GM23338 (cell line): Measurements from ENCODE around the gene LPP. TPM values are rescaled to one million over a fixed set of nuclear protein-coding genes. Genes with fewer than 3 reads are reported as not detected.

Experiments used
- ATAC-seq: fragments of 200-7000 bp; cut with Tn5 transposase; 3 replicates; pipeline ENCODE4 v1.9.1; 2020
- DNase-seq: peaks from one replicate; pipeline ENCODE4 v3.0.0-alpha.2; 2015; ENCODE audit warnings: low spot score
- H2AFZ ChIP-seq: fragments of 200-600 bp; sonication (generic); 2 replicates; pipeline ENCODE4 v1.8.0; 2016; ENCODE audit warnings: antibody characterized with exemption, mild to moderate bottlenecking, moderate library complexity
- H3F3A ChIP-seq: fragments of 200-600 bp; sonication (generic); replicated peaks from 2 replicates; pipeline ENCODE4 v1.8.0; 2017; ENCODE audit warnings: antibody characterized with exemption, mixed run types, low read depth
- H3K27ac ChIP-seq: fragments of 200-600 bp; sonication (generic); 2 replicates; pipeline ENCODE4 v1.6.1; 2016; ENCODE audit warnings: low read depth
- H3K27me3 ChIP-seq: fragments of 200-600 bp; sonication (generic); 2 replicates; pipeline ENCODE4 v1.8.0; 2016; ENCODE audit warnings: mild to moderate bottlenecking, mixed run types, moderate library complexity; ENCODE audit not compliant: insufficient read depth
- H3K36me3 ChIP-seq: fragments of 200-600 bp; sonication (generic); 2 replicates; pipeline ENCODE4 v1.8.0; 2016; ENCODE audit warnings: mild to moderate bottlenecking; ENCODE audit not compliant: insufficient read depth
- H3K4me1 ChIP-seq: fragments of 200-600 bp; sonication (generic); 2 replicates; pipeline ENCODE4 v1.8.0; 2016; ENCODE audit warnings: mild to moderate bottlenecking, moderate library complexity; ENCODE audit not compliant: insufficient read depth
- H3K4me2 ChIP-seq: fragments of 200-600 bp; sonication (generic); 2 replicates; pipeline ENCODE4 v1.7.1; 2017; ENCODE audit warnings: mixed run types
- H3K4me3 ChIP-seq: fragments of 200-600 bp; sonication (generic); 2 replicates; pipeline ENCODE4 v1.6.1; 2016; ENCODE audit warnings: mixed run types
- H3K79me2 ChIP-seq: fragments of 200-600 bp; sonication (generic); replicated peaks from 2 replicates; pipeline ENCODE4 v1.8.0; 2017; ENCODE audit warnings: mild to moderate bottlenecking; ENCODE audit not compliant: insufficient read depth
- H3K9me2 ChIP-seq: fragments of 200-600 bp; sonication (generic); 2 replicates; pipeline ENCODE4 v1.8.0; 2017; ENCODE audit not compliant: insufficient read depth
- H4K20me1 ChIP-seq: fragments of 200-600 bp; sonication (generic); replicated peaks from 2 replicates; pipeline ENCODE4 v1.8.0; 2017; ENCODE audit warnings: mild to moderate bottlenecking; ENCODE audit not compliant: insufficient read depth
- H3K27ac Mint-ChIP-seq: 2 replicates; pipeline ENCODE4 v1.8.0; 2020; ENCODE audit warnings: inconsistent platforms, mild to moderate bottlenecking, moderate library complexity, mixed read lengths
- H3K27me3 Mint-ChIP-seq: 3 replicates; pipeline ENCODE4 v1.8.0; 2022; ENCODE audit warnings: low read depth, mild to moderate bottlenecking, moderate library complexity, mixed read lengths, inconsistent platforms; ENCODE audit not compliant: insufficient read depth, poor library complexity
- H3K36me3 Mint-ChIP-seq: 3 replicates; pipeline ENCODE4 v1.8.0; 2021; ENCODE audit warnings: low read depth, mild to moderate bottlenecking, inconsistent platforms, moderate library complexity, mixed read lengths
- H3K4me1 Mint-ChIP-seq: 3 replicates; pipeline ENCODE4 v1.8.0; 2020; ENCODE audit warnings: mild to moderate bottlenecking, inconsistent platforms, mixed read lengths
- H3K4me3 Mint-ChIP-seq: 3 replicates; pipeline ENCODE4 v1.8.0; 2021; ENCODE audit warnings: moderate library complexity, mild to moderate bottlenecking, inconsistent platforms, mixed read lengths
- H3K9me3 Mint-ChIP-seq: 3 replicates; pipeline ENCODE4 v1.8.0; 2020; ENCODE audit warnings: moderate library complexity, mild to moderate bottlenecking, inconsistent platforms, mixed read lengths
- CREB1 ChIP-seq: fragments of 250-450 bp; sonication (Bioruptor Pico); IDR thresholded peaks from 2 replicates; pipeline ENCODE4 v1.5.0; 2020; ENCODE audit warnings: low read depth, mild to moderate bottlenecking, moderate library complexity
- EZH2 ChIP-seq: fragments of 200-600 bp; sonication (generic); IDR thresholded peaks from one replicate; pipeline ENCODE4 v1.8.0; 2017; ENCODE audit warnings: antibody characterized with exemption, mild to moderate bottlenecking, low read depth; ENCODE audit not compliant: unreplicated experiment
- EZH2phosphoT487 ChIP-seq: fragments of 200-600 bp; sonication (generic); IDR thresholded peaks from one replicate; pipeline ENCODE4 v1.8.1; 2018; ENCODE audit warnings: antibody characterized with exemption; ENCODE audit not compliant: unreplicated experiment
- JUNB ChIP-seq: IDR thresholded peaks from one replicate; pipeline ENCODE4 v1.6.1; 2016; ENCODE audit warnings: antibody characterized with exemption; ENCODE audit not compliant: unreplicated experiment
- NANOG ChIP-seq: IDR thresholded peaks from 2 replicates; pipeline ENCODE4 v1.6.1; 2016; ENCODE audit warnings: antibody characterized with exemption, borderline replicate concordance
- POLR2AphosphoS5 ChIP-seq: IDR thresholded peaks from 2 replicates; pipeline ENCODE4 v1.6.1; 2016; ENCODE audit warnings: antibody characterized with exemption, low read depth
- STAT1 ChIP-seq: IDR thresholded peaks from one replicate; pipeline ENCODE4 v1.6.1; 2016; ENCODE audit warnings: antibody characterized with exemption; ENCODE audit not compliant: unreplicated experiment
- ZNF114 ChIP-seq: fragments of 250-450 bp; sonication (Bioruptor Pico); IDR thresholded peaks from 2 replicates; pipeline ENCODE4 v1.5.0; 2020; ENCODE audit warnings: mild to moderate bottlenecking, moderate library complexity
- ZNF331 ChIP-seq: fragments of 250-450 bp; sonication (Bioruptor Pico); IDR thresholded peaks from 2 replicates; pipeline ENCODE4 v1.5.0; 2020; ENCODE audit warnings: low read depth, mild to moderate bottlenecking, moderate library complexity
- ZNF462 ChIP-seq: fragments of 250-450 bp; sonication (Bioruptor Pico); IDR thresholded peaks from 2 replicates; pipeline ENCODE4 v1.5.0; 2020; ENCODE audit warnings: mild to moderate bottlenecking, moderate library complexity
- polyA plus RNA-seq: library from polyadenylated mRNA; unstranded; fragments of >200 nt; fragmentation: Nextera tagmentation; extraction: Ambion mirVana; gene quantifications from 2 replicates; pipeline ENCODE4 v1.2.1, GENCODE V29; 2016
- total RNA-seq: library from RNA; depleted of rRNA; stranded (reverse); fragments of >200 nt; shearing (Covaris generic); gene quantifications from 2 replicates; pipeline ENCODE4 v1.2.3, GENCODE V29; 2014
- TF ChIP-seq, protein P1 (sequence below), 2 experiments: fragments of 200-600 bp in 1 of 2; sonication (generic) in 1 of 2; conservative IDR thresholded peaks; 2 replicates each; pipeline versions ENCODE4 v1.5.1 to v1.6.1; 2016 to 2017; ENCODE audit warnings: antibody characterized with exemption in 2 of 2, low read depth in 2 of 2, mild to moderate bottlenecking in 2 of 2, moderate library complexity in 1 of 2
- TF ChIP-seq, protein P2 (sequence below): IDR thresholded peaks from one replicate; pipeline ENCODE4 v1.6.1; 2018; ENCODE audit warnings: antibody characterized with exemption; ENCODE audit not compliant: unreplicated experiment
- TF ChIP-seq, protein P3 (sequence below): IDR thresholded peaks from 2 replicates; pipeline ENCODE4 v1.6.1; 2016; ENCODE audit warnings: antibody characterized with exemption

Gene LPP
- total and polyA plus RNA-seq, 2 experiments from 2014 or later, result 23.0 to 35.2 TPM

- Histone ChIP-seq H3K9me2 (no peaks in the 10 kb centered on the region), H2AFZ (no peak overlapping the region), H3K4me1 (peaks cover 22% of the 10 kb centered on the region), H3K4me2 (no peak overlapping the region), H3F3A (no peaks in the 10 kb centered on the region), H3K36me3 (no peaks in the 10 kb centered on the region), H3K27ac (no peak overlapping the region), H3K79me2 (peaks cover 62% of the 10 kb centered on the region), H3K4me3 (no peak overlapping the region), H4K20me1 (no peaks in the 10 kb centered on the region; the same call in none of the 2 replicates), H3K27me3 (no peaks in the 10 kb centered on the region)
- peak overlapping the region; percentile 80; the same call in 1 of the 2 replicates for H3K27ac Mint-ChIP-seq
- ATAC-seq, result peak; percentile 63
- peaks cover 1% of the 10 kb centered on the region for H3K27me3 Mint-ChIP-seq
- H3K4me1 Mint-ChIP-seq, result peaks cover 34% of the 10 kb centered on the region
- no peak overlapping the region for H3K4me3 Mint-ChIP-seq
- no peaks in the 10 kb centered on the region for H3K9me3 Mint-ChIP-seq
- TF ChIP-seq ZNF462 (CRISPR knock-in tag), result no peak
- no peak for TF ChIP-seq CREB1 (CRISPR knock-in tag)
- no peak for TF ChIP-seq ZNF331
- TF ChIP-seq EZH2phosphoT487, result no peak
- TF ChIP-seq, protein P1, sequence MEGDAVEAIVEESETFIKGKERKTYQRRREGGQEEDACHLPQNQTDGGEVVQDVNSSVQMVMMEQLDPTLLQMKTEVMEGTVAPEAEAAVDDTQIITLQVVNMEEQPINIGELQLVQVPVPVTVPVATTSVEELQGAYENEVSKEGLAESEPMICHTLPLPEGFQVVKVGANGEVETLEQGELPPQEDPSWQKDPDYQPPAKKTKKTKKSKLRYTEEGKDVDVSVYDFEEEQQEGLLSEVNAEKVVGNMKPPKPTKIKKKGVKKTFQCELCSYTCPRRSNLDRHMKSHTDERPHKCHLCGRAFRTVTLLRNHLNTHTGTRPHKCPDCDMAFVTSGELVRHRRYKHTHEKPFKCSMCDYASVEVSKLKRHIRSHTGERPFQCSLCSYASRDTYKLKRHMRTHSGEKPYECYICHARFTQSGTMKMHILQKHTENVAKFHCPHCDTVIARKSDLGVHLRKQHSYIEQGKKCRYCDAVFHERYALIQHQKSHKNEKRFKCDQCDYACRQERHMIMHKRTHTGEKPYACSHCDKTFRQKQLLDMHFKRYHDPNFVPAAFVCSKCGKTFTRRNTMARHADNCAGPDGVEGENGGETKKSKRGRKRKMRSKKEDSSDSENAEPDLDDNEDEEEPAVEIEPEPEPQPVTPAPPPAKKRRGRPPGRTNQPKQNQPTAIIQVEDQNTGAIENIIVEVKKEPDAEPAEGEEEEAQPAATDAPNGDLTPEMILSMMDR (conservative IDR thresholded peaks at IDR 0.05; ENCODE audit: low read depth in 2 of 2), result no peak
- TF ChIP-seq, protein P2, sequence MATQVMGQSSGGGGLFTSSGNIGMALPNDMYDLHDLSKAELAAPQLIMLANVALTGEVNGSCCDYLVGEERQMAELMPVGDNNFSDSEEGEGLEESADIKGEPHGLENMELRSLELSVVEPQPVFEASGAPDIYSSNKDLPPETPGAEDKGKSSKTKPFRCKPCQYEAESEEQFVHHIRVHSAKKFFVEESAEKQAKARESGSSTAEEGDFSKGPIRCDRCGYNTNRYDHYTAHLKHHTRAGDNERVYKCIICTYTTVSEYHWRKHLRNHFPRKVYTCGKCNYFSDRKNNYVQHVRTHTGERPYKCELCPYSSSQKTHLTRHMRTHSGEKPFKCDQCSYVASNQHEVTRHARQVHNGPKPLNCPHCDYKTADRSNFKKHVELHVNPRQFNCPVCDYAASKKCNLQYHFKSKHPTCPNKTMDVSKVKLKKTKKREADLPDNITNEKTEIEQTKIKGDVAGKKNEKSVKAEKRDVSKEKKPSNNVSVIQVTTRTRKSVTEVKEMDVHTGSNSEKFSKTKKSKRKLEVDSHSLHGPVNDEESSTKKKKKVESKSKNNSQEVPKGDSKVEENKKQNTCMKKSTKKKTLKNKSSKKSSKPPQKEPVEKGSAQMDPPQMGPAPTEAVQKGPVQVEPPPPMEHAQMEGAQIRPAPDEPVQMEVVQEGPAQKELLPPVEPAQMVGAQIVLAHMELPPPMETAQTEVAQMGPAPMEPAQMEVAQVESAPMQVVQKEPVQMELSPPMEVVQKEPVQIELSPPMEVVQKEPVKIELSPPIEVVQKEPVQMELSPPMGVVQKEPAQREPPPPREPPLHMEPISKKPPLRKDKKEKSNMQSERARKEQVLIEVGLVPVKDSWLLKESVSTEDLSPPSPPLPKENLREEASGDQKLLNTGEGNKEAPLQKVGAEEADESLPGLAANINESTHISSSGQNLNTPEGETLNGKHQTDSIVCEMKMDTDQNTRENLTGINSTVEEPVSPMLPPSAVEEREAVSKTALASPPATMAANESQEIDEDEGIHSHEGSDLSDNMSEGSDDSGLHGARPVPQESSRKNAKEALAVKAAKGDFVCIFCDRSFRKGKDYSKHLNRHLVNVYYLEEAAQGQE, result no peak
- TF ChIP-seq NANOG, result no peak
- no peak for TF ChIP-seq EZH2
- TF ChIP-seq STAT1, result no peak
- TF ChIP-seq POLR2AphosphoS5, result no peak
- no peak for TF ChIP-seq JUNB
- TF ChIP-seq, protein P3, sequence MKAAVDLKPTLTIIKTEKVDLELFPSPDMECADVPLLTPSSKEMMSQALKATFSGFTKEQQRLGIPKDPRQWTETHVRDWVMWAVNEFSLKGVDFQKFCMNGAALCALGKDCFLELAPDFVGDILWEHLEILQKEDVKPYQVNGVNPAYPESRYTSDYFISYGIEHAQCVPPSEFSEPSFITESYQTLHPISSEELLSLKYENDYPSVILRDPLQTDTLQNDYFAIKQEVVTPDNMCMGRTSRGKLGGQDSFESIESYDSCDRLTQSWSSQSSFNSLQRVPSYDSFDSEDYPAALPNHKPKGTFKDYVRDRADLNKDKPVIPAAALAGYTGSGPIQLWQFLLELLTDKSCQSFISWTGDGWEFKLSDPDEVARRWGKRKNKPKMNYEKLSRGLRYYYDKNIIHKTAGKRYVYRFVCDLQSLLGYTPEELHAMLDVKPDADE, result no peak
- TF ChIP-seq ZNF114 (CRISPR knock-in tag), result no peak
- no peaks in the 10 kb centered on the region for H3K36me3 Mint-ChIP-seq
- DNase-seq, result peak; percentile 20
Measured at GRCh38 chr3:188184649-188185048, 30.7 kb downstream of the LPP start.
